Inflammatory macrophage treated with lipopolysaccharide for 1 hour (primary cell): ENCODE data around the gene BICD1.
"Not testable (repeated sequence)": the region's sequence is repeated elsewhere in the genome, so short reads cannot be mapped to it uniquely, and the experiment has no call there.

ENCODE experiments used
- DNase-seq, 2 donors: peaks; one replicate each; pipeline ENCODE4 v3.0.0-alpha.2; 2020 to 2022

BICD1 gene

GRCh38 chr12:32249777-32250176, 143.1 kb downstream of the BICD1 start:
- DNase-seq: no peak

- DNase-seq: no peak
Measured at GRCh38 chr12:32252199-32253073, 145.8 kb downstream of the BICD1 start.

GRCh38 chr12:32253154-32253790, 146.6 kb downstream of the BICD1 start:
- DNase-seq: no peak

GRCh38 chr12:32254260-32254956, 147.8 kb downstream of the BICD1 start:
- no peak for DNase-seq

GRCh38 chr12:32255588-32255987, 148.9 kb downstream of the BICD1 start:
- no peak for DNase-seq

- DNase-seq: no peak
Measured at GRCh38 chr12:32257695-32258496, 151.2 kb downstream of the BICD1 start.

- no peak for DNase-seq
Measured at GRCh38 chr12:32260696-32261095, 154.0 kb downstream of the BICD1 start.

GRCh38 chr12:32261638-32262037, 155.0 kb downstream of the BICD1 start:
- no peak for DNase-seq

- DNase-seq: no peak
Measured at GRCh38 chr12:32264961-32265360, 158.3 kb downstream of the BICD1 start.

GRCh38 chr12:32265456-32265855, 158.8 kb downstream of the BICD1 start:
- DNase-seq: no peak

GRCh38 chr12:32265951-32266350, 159.3 kb downstream of the BICD1 start:
- DNase-seq: peak; percentile 55 to 61

GRCh38 chr12:32266756-32267155, 160.1 kb downstream of the BICD1 start:
- DNase-seq: no peak

GRCh38 chr12:32270818-32271710, 164.4 kb downstream of the BICD1 start:
- DNase-seq: no peak

GRCh38 chr12:32272465-32272864, 165.8 kb downstream of the BICD1 start:
- no peak for DNase-seq

GRCh38 chr12:32273063-32273522, 166.4 kb downstream of the BICD1 start:
- no peak for DNase-seq

GRCh38 chr12:32273712-32274111, 167.1 kb downstream of the BICD1 start:
- DNase-seq: no peak

- DNase-seq: no peak
Measured at GRCh38 chr12:32274665-32275064, 168.0 kb downstream of the BICD1 start.

- DNase-seq: not testable (repeated sequence)
Measured at GRCh38 chr12:32275520-32275919, 168.9 kb downstream of the BICD1 start.

- DNase-seq: no peak
Measured at GRCh38 chr12:32277774-32278173, 171.1 kb downstream of the BICD1 start.

GRCh38 chr12:32281098-32281497, 174.5 kb downstream of the BICD1 start:
- no peak for DNase-seq

- no peak for DNase-seq
Measured at GRCh38 chr12:32284561-32284960, 177.9 kb downstream of the BICD1 start.

- DNase-seq: no peak
Measured at GRCh38 chr12:32285021-32285420, 178.4 kb downstream of the BICD1 start.
